ENCODE data around the gene DPYSL5.

- TF ChIP-seq CTCF (IDR thresholded peaks at IDR 0.05): no peak
- TF ChIP-seq POLR2AphosphoS5 (IDR thresholded peaks at IDR 0.05): no peak
Measured at GRCh38 chr2:26913606-26913998, 65.7 kb downstream of the DPYSL5 start.
